HG03175 (cell line): ENCODE measurements around the gene OTUB2.

Source experiments
- ATAC-seq: cut with Tn5 transposase; IDR thresholded peaks from one replicate; pipeline ENCODE4 v1.9.1; 2021; ENCODE audit warnings: mild to moderate bottlenecking, moderate library complexity; ENCODE audit not compliant: unreplicated experiment

OTUB2 gene

GRCh38 chr14:94026173-94026888, at the start of gene OTUB2:
TSS of gene OTUB2 (plus strand) at chr14:94026340. CDS start at chr14:94026538, 198 bp downstream.
- peak; percentile 100 for ATAC-seq

GRCh38 chr14:93976477-93977057, 49.6 kb upstream of the OTUB2 start, which contains the start of gene ASB2:
TSS of gene ASB2 (minus strand) at chr14:93976570. CDS start at chr14:93964539, 12,031 bp downstream.
- ATAC-seq = peak; percentile 10

GRCh38 chr14:93977171-93977570, 49.0 kb upstream of the OTUB2 start:
- ATAC-seq = no peak

GRCh38 chr14:93977790-93978581, 48.2 kb upstream of the OTUB2 start:
- ATAC-seq = peak; percentile 76

- ATAC-seq = no peak
Observed at GRCh38 chr14:93978735-93979134, 47.4 kb upstream of the OTUB2 start.

- no peak for ATAC-seq
Observed at GRCh38 chr14:93980456-93981201, 45.5 kb upstream of the OTUB2 start.

GRCh38 chr14:93981316-93982229, 44.6 kb upstream of the OTUB2 start:
- no peak for ATAC-seq

GRCh38 chr14:93982230-93983007, 43.7 kb upstream of the OTUB2 start:
- ATAC-seq = no peak

GRCh38 chr14:93984070-93984469, 42.1 kb upstream of the OTUB2 start:
- ATAC-seq = no peak

GRCh38 chr14:93984987-93985410, 41.1 kb upstream of the OTUB2 start:
- ATAC-seq = no peak

GRCh38 chr14:93986955-93987354, 39.2 kb upstream of the OTUB2 start:
- ATAC-seq = no peak

- no peak for ATAC-seq
Observed at GRCh38 chr14:93987376-93987775, 38.8 kb upstream of the OTUB2 start.

GRCh38 chr14:93987815-93988476, 38.2 kb upstream of the OTUB2 start:
- ATAC-seq = no peak

GRCh38 chr14:93989939-93990338, 36.2 kb upstream of the OTUB2 start:
- peak; percentile 50 for ATAC-seq

- no peak for ATAC-seq
Observed at GRCh38 chr14:93991212-93991611, 34.9 kb upstream of the OTUB2 start.

- ATAC-seq = no peak
Observed at GRCh38 chr14:93991649-93992048, 34.5 kb upstream of the OTUB2 start.

- ATAC-seq = no peak
Observed at GRCh38 chr14:93993382-93993781, 32.8 kb upstream of the OTUB2 start.

- ATAC-seq = no peak
Observed at GRCh38 chr14:93994919-93995682, 31.0 kb upstream of the OTUB2 start.
